A549 (cell line): ENCODE data around the gene ESYT3.
"Not testable (repeated sequence)": the region's sequence is repeated elsewhere in the genome, so short reads cannot be mapped to it uniquely, and the experiment has no call there.

Experiments used
- BHLHE40 ChIP-seq: IDR thresholded peaks from 2 replicates; pipeline ENCODE4 v1.6.1; 2012; ENCODE audit warnings: low read depth, low read length, inconsistent platforms
- CHD2 ChIP-seq: fragments of 150-350 bp; IDR thresholded peaks from 2 replicates; pipeline ENCODE4 v1.6.1; 2014; ENCODE audit warnings: low read length; ENCODE audit not compliant: partially characterized antibody
- KDM1A ChIP-seq: fragments of 200-600 bp; sonication (generic); IDR thresholded peaks from 2 replicates; pipeline ENCODE4 v1.6.1; 2016; ENCODE audit warnings: low read depth, mild to moderate bottlenecking
- RAD21 ChIP-seq, 2 experiments: fragments of >200 bp in 1 of 2; sonication (Bioruptor Twin) in 1 of 2; formaldehyde crosslinking in 1 of 2; IDR thresholded peaks in 1 of 2; conservative IDR thresholded peaks in 1 of 2; 2 replicates in 1 of 2; 3 replicates in 1 of 2; pipeline ENCODE4 v1.6.1; 2012 to 2018; ENCODE audit warnings: inconsistent platforms in 1 of 2
- SMC3 ChIP-seq: fragments of >200 bp; sonication (Bioruptor Twin); formaldehyde crosslinking; IDR thresholded peaks from 3 replicates; pipeline ENCODE4 v1.6.1; 2018; ENCODE audit warnings: inconsistent platforms
- TF ChIP-seq, protein P1 (sequence below): fragments of >200 bp; sonication (Bioruptor Twin); formaldehyde crosslinking; IDR thresholded peaks from 3 replicates; pipeline ENCODE4 v1.5.1; 2016
- TF ChIP-seq, protein P2 (sequence below): fragments of 250-450 bp; sonication (Bioruptor Pico); IDR thresholded peaks from 2 replicates; pipeline ENCODE4 v1.5.0; 2020; ENCODE audit warnings: low read depth, mild to moderate bottlenecking, moderate library complexity

DNA sequence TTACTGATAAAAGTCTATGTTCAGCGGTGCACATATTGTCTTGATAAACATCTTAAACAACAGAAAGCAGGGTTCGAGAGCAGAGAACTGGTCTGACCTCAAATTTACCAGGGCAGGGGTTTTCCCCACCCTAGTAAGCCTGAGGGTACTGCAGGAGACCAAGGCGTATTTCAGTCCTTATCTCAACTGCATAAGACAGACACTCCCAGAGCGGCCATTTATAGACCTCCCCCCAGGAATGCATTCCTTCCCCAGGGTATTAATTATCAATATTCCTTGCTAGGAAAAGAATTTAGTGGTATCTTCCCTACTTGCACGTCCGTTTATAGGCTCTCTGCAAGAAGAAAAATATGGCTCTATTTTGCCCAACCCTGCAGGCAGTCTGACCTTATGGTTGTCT, 52.2 kb downstream of the ESYT3 start:
- not testable (repeated sequence) for TF ChIP-seq BHLHE40; CHD2; RAD21 (conservative IDR thresholded peaks at IDR 0.05 in 1 of 2, IDR thresholded peaks at IDR 0.05 in 1 of 2); KDM1A; SMC3
- TF ChIP-seq, protein P1, sequence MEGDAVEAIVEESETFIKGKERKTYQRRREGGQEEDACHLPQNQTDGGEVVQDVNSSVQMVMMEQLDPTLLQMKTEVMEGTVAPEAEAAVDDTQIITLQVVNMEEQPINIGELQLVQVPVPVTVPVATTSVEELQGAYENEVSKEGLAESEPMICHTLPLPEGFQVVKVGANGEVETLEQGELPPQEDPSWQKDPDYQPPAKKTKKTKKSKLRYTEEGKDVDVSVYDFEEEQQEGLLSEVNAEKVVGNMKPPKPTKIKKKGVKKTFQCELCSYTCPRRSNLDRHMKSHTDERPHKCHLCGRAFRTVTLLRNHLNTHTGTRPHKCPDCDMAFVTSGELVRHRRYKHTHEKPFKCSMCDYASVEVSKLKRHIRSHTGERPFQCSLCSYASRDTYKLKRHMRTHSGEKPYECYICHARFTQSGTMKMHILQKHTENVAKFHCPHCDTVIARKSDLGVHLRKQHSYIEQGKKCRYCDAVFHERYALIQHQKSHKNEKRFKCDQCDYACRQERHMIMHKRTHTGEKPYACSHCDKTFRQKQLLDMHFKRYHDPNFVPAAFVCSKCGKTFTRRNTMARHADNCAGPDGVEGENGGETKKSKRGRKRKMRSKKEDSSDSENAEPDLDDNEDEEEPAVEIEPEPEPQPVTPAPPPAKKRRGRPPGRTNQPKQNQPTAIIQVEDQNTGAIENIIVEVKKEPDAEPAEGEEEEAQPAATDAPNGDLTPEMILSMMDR, result not testable (repeated sequence)
- TF ChIP-seq, protein P2, sequence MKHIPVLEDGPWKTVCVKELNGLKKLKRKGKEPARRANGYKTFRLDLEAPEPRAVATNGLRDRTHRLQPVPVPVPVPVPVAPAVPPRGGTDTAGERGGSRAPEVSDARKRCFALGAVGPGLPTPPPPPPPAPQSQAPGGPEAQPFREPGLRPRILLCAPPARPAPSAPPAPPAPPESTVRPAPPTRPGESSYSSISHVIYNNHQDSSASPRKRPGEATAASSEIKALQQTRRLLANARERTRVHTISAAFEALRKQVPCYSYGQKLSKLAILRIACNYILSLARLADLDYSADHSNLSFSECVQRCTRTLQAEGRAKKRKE (CRISPR knock-in tag), result not testable (repeated sequence)
